Tibial artery (tissue), 4 donors: ENCODE measurements around the gene SYN1.

Experiments used
- DNase-seq, 2 donors: peaks; one replicate each; pipeline ENCODE4 v3.0.0-alpha.2; 2019
- H3K27ac ChIP-seq, 2 donors: fragments of 200-600 bp; sonication (generic) in 1 of 2; 1 replicate in 1 of 2; 2 replicates in 1 of 2; pipeline ENCODE4 v1.5.1; 2018 to 2019; ENCODE audit warnings: mild to moderate bottlenecking in 1 of 2
- H3K27me3 ChIP-seq, 2 donors: fragments of 200-600 bp; sonication (generic) in 1 of 2; one replicate each; pipeline versions ENCODE4 v1.5.1 to v1.6.0; 2016 to 2019
- H3K36me3 ChIP-seq, 3 donors: fragments of 200-600 bp; sonication (generic) in 2 of 3; one replicate each; pipeline ENCODE4 v1.5.1; 2016 to 2019; ENCODE audit warnings: mild to moderate bottlenecking in 2 of 3
- H3K4me1 ChIP-seq, 4 donors: fragments of 200-600 bp; sonication (generic) in 2 of 4; 1 replicate in 3 of 4; 2 replicates in 1 of 4; pipeline ENCODE4 v1.5.1; 2016 to 2019
- H3K4me3 ChIP-seq, 2 donors: fragments of 200-600 bp; sonication (generic) in 1 of 2; 1 replicate in 1 of 2; 2 replicates in 1 of 2; pipeline ENCODE4 v1.5.1; 2018 to 2019; ENCODE audit warnings: mild to moderate bottlenecking in 2 of 2
- H3K9me3 ChIP-seq, 3 donors: fragments of 200-600 bp; sonication (generic) in 1 of 3; one replicate each; pipeline ENCODE4 v1.5.1; 2016 to 2019
- CTCF ChIP-seq, 2 experiments: fragments of 200-600 bp in 1 of 2; fragments of 450-650 bp in 1 of 2; IDR thresholded peaks; one replicate each; pipeline ENCODE4 v1.5.1; 2017 to 2019; ENCODE audit warnings: antibody characterized with exemption in 2 of 2, mild to moderate bottlenecking in 1 of 2, moderate library complexity in 1 of 2
- intact Hi-C: fragments of 100-400 bp; cut with DNase I; formaldehyde crosslinking; loops from one replicate; pipeline ENCODE4 v1.15.0; 2023; ENCODE audit warnings: low total_unique reads

Gene SYN1

DNA sequence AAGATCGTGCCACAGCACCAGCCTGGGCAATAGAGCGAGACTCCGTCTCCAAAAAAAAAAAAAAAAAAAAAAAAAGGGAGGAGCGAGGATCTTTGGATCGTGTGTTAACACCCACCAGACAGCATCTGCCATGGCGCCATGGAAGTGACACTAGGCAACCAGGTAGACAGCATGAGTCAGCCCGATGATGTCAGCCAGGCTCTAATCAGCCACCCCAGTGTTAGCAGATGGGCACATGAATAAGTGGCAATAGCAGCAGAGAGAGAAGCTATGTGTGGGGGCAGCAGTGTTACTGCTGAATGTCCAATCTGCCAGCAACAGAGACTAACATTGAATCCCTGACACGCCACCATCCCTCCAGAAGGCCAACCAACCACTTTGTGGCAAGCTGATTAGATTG, 6.6 kb downstream of the SYN1 start:
- no peak for DNase-seq
- Histone ChIP-seq H3K27ac (no peak overlapping the region), H3K9me3 (no peaks in the 10 kb centered on the region), H3K4me3 (no peak overlapping the region), H3K27me3 (no peaks in the 10 kb centered on the region), H3K36me3 (no peaks in the 10 kb centered on the region), H3K4me1 (no peaks in the 10 kb centered on the region)
- intact Hi-C loops: no loop called here
- no peak for TF ChIP-seq CTCF (IDR thresholded peaks at IDR 0.05)

GRCh38 chrX:47612418-47612817, 7.2 kb downstream of the SYN1 start:
- no peaks in the 10 kb centered on the region for H3K27me3 ChIP-seq
- H3K4me3 ChIP-seq: no peak overlapping the region
- intact Hi-C loops: no loop called here
- no peaks in the 10 kb centered on the region for H3K9me3 ChIP-seq
- H3K4me1 ChIP-seq: no peaks in the 10 kb centered on the region
- no peak for TF ChIP-seq CTCF (IDR thresholded peaks at IDR 0.05)
- H3K36me3 ChIP-seq: no peaks in the 10 kb centered on the region
- no peak for DNase-seq
- H3K27ac ChIP-seq: no peak overlapping the region

- intact Hi-C loops: no loop called here
- DNase-seq: no peak
- Histone ChIP-seq H3K27ac (no peak overlapping the region), H3K27me3 (no peaks in the 10 kb centered on the region), H3K4me1 (no peaks in the 10 kb centered on the region), H3K36me3 (no peaks in the 10 kb centered on the region), H3K9me3 (no peaks in the 10 kb centered on the region), H3K4me3 (no peak overlapping the region)
- no peak for TF ChIP-seq CTCF (IDR thresholded peaks at IDR 0.05)
Observed at GRCh38 chrX:47611926-47612325, 7.7 kb downstream of the SYN1 start.

GRCh38 chrX:47611489-47611888, 8.2 kb downstream of the SYN1 start:
- H3K4me3 ChIP-seq: no peak overlapping the region
- intact Hi-C loops: no loop called here
- no peak for DNase-seq
- H3K36me3 ChIP-seq: no peaks in the 10 kb centered on the region
- H3K4me1 ChIP-seq: no peaks in the 10 kb centered on the region
- no peaks in the 10 kb centered on the region for H3K9me3 ChIP-seq
- no peak for TF ChIP-seq CTCF (IDR thresholded peaks at IDR 0.05)
- H3K27ac ChIP-seq: no peak overlapping the region
- no peaks in the 10 kb centered on the region for H3K27me3 ChIP-seq

- no peak overlapping the region for H3K4me3 ChIP-seq
- H3K27ac ChIP-seq: no peak overlapping the region
- no peaks in the 10 kb centered on the region for H3K27me3 ChIP-seq
- no peaks in the 10 kb centered on the region for H3K9me3 ChIP-seq
- no peak for TF ChIP-seq CTCF (IDR thresholded peaks at IDR 0.05)
- DNase-seq: no peak
- H3K4me1 ChIP-seq: no peaks in the 10 kb centered on the region
- no peaks in the 10 kb centered on the region for H3K36me3 ChIP-seq
- intact Hi-C loops: no loop called here
Observed at GRCh38 chrX:47610511-47610910, 9.1 kb downstream of the SYN1 start.

- Histone ChIP-seq H3K27ac (no peak overlapping the region), H3K4me3 (no peak overlapping the region), H3K9me3 (no peaks in the 10 kb centered on the region), H3K36me3 (no peaks in the 10 kb centered on the region), H3K27me3 (no peaks in the 10 kb centered on the region), H3K4me1 (no peaks in the 10 kb centered on the region)
- DNase-seq: no peak
- intact Hi-C loops: no loop called here
- TF ChIP-seq CTCF (IDR thresholded peaks at IDR 0.05): no peak
Observed at GRCh38 chrX:47608130-47608810, 11.4 kb downstream of the SYN1 start.
